Measurements from ENCODE around the gene KLHL14.
A peak's percentile ranks its signal among the peaks of the same experiment; 100 is the strongest.
"Not testable (repeated sequence)": the region's sequence is repeated elsewhere in the genome, so short reads cannot be mapped to it uniquely, and the experiment has no call there.

The KLHL14 gene

GRCh38 chr18:32712860-32713259, 60.0 kb downstream of the KLHL14 start:
- no peak for DNase-seq

GRCh38 chr18:32711862-32712261, 61.0 kb downstream of the KLHL14 start:
- DNase-seq = no peak

- DNase-seq = no peak
These were observed 65.2 kb downstream of the KLHL14 start for GRCh38 chr18:32707586-32707985.

GRCh38 chr18:32707147-32707546, 65.7 kb downstream of the KLHL14 start:
- DNase-seq = no peak

GRCh38 chr18:32701313-32701712, 71.5 kb downstream of the KLHL14 start:
- DNase-seq = no peak

- DNase-seq = no peak
These were observed 74.7 kb downstream of the KLHL14 start for GRCh38 chr18:32698153-32698552.

GRCh38 chr18:32696376-32696775, 76.4 kb downstream of the KLHL14 start:
- DNase-seq = no peak

GRCh38 chr18:32695534-32695933, 77.3 kb downstream of the KLHL14 start:
- DNase-seq = no peak

GRCh38 chr18:32688821-32689220, 84.0 kb downstream of the KLHL14 start:
- no peak for DNase-seq

- no peak for DNase-seq
These were observed 87.9 kb downstream of the KLHL14 start for GRCh38 chr18:32684940-32685339.

GRCh38 chr18:32684096-32684495, 88.7 kb downstream of the KLHL14 start:
- DNase-seq = no peak

- DNase-seq = no peak
These were observed 89.8 kb downstream of the KLHL14 start for GRCh38 chr18:32683044-32683443.

GRCh38 chr18:32677578-32677977, 95.2 kb downstream of the KLHL14 start:
- DNase-seq = no peak

GRCh38 chr18:32674491-32674890, 98.3 kb downstream of the KLHL14 start:
- DNase-seq = peak; percentile 5

GRCh38 chr18:32672398-32672797, 100.4 kb downstream of the KLHL14 start:
- no peak for DNase-seq

GRCh38 chr18:32670727-32671126, 102.1 kb downstream of the KLHL14 start:
- no peak for DNase-seq

- no peak for DNase-seq
These were observed 103.2 kb downstream of the KLHL14 start for GRCh38 chr18:32669549-32670165.

GRCh38 chr18:32668956-32669355, 103.9 kb downstream of the KLHL14 start:
- no peak for DNase-seq

GRCh38 chr18:32661486-32662299, 111.1 kb downstream of the KLHL14 start:
- peak; percentile 55 for DNase-seq

GRCh38 chr18:32654507-32654906, 118.3 kb downstream of the KLHL14 start:
- not testable (repeated sequence) for DNase-seq

GRCh38 chr18:32637659-32638058, 135.2 kb downstream of the KLHL14 start:
- not testable (repeated sequence) for DNase-seq

- no peak for DNase-seq
These were observed 135.6 kb downstream of the KLHL14 start for GRCh38 chr18:32637226-32637625.

GRCh38 chr18:32634876-32635431, 137.9 kb downstream of the KLHL14 start:
- no peak for DNase-seq

All from fibroblast of skin of scalp (primary cell).